22Rv1 (cell line): ENCODE data around the gene DYNC1LI1.

Source experiments
- H3K27ac ChIP-seq: fragments of 450-650 bp; 2 replicates; pipeline ENCODE4 v1.5.1; 2017
- ZFX ChIP-seq: fragments of 450-650 bp; IDR thresholded peaks from 2 replicates; pipeline ENCODE4 v1.6.1; 2017; ENCODE audit warnings: antibody characterized with exemption, borderline replicate concordance
- TF ChIP-seq, protein P1 (sequence below): fragments of 450-650 bp; IDR thresholded peaks from 2 replicates; pipeline ENCODE4 v1.5.1; 2017; ENCODE audit warnings: mild to moderate bottlenecking

The DYNC1LI1 gene

DNA sequence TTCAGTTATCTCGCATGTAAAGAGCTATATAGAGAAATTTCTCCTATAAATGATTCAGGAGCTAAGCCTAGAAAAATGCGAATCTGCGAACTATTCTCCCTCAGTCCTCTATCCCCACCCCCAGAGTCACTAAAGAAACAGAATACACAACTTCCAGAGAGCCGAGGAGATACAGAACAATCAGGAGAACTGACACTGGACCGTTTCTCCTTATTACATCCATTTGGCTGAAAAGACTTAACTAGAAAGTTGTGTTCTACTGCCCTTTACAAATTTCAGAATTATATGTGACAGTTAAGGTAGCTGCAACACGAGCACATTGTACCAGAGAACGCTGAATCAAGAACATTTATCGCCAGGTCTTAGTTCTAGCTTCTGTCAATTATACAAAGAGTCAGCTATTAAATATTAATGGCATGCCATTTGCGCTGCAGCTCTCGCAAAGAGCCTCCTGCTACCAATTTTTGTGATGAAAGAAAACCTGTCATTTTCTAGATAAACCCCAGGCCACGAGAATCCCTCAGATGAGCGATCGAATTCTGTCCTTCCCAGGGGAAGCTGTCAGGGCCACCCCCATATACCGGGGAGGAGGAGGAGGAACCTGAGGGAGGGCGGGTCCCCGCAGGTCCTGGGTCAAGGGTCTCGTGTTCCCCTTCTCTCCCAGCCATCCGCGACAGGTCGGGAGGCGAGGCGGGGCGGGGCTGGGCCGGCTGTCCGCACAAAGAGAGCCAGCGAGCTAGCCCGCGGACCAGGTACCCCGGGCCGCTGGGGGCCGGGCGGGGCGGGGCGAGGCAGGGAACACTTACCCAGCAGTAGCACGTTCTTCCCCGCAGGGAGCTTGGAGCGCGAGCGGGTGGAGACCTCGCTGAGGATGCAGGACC is 878 bp downstream of the DYNC1LI1 start:
- TF ChIP-seq ZFX: no peak
- TF ChIP-seq, protein P1, sequence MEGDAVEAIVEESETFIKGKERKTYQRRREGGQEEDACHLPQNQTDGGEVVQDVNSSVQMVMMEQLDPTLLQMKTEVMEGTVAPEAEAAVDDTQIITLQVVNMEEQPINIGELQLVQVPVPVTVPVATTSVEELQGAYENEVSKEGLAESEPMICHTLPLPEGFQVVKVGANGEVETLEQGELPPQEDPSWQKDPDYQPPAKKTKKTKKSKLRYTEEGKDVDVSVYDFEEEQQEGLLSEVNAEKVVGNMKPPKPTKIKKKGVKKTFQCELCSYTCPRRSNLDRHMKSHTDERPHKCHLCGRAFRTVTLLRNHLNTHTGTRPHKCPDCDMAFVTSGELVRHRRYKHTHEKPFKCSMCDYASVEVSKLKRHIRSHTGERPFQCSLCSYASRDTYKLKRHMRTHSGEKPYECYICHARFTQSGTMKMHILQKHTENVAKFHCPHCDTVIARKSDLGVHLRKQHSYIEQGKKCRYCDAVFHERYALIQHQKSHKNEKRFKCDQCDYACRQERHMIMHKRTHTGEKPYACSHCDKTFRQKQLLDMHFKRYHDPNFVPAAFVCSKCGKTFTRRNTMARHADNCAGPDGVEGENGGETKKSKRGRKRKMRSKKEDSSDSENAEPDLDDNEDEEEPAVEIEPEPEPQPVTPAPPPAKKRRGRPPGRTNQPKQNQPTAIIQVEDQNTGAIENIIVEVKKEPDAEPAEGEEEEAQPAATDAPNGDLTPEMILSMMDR: no peak

DNA sequence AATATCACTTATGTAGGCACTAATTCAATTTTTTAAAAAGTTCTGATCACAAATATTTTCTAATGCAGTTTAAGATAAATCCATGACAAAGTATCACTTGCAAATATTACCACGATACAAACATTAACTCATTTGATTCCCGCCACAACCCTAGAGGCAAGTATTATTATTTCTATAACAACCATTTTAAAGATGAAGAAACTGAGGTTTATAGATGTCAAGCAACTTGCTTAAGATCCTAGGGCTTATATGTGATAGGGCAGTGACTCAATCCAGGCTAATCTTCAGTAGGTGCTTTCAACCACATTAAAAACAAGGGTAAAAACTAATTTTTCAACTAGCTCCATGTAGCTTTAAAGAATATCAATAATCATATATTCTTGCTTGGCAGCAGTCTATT is 1.7 kb downstream of the DYNC1LI1 start:
- TF ChIP-seq, protein P1: no peak
- no peak for TF ChIP-seq ZFX
- H3K27ac ChIP-seq: 0 out of 2 replicates have a peak overlapping the region, but pooled peaks have one; percentile 95

More for the DNA sequence above, 878 bp downstream of the DYNC1LI1 start:
- H3K27ac ChIP-seq: peak overlapping the region; percentile 95

DNA sequence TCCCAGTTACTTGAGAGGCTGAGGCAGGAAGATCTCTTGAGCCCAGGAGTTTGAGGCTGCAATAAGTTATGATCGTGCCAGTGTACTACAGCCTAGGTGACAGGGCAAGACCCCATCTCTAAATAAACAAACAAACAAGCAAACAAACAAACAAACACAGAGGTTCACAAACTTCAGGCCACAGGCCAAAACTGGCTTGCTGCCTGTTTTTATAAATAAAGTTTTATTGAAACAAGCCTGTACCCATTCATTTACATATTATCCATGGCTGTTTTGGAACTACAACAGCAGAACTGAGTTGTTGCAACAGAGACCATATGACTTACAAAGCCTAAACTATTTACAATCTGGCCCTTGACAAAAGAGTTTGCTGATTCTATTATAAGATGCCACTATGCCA is 6.5 kb downstream of the DYNC1LI1 start:
- no peak overlapping the region for H3K27ac ChIP-seq
- TF ChIP-seq ZFX: no peak
- TF ChIP-seq, protein P1: no peak

DNA sequence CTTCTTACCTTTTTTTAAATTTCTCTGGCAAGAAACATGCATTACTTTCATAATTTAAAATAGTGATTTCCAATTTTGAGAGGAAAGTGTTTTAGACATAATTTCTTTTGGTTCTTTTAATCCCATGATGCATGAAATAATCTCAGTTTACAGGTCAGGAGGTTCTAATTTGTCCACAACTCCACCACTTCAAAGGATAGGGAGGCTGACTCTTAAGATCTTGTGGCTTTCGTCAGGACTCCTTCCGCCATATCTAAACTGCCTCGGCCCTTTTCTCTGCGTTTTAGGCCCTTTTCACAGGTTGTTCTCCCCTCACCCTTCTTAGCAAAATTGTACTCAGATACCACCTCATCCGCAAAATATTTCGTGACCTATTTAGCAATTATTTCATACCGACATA is 8.0 kb downstream of the DYNC1LI1 start:
- no peak overlapping the region for H3K27ac ChIP-seq
- TF ChIP-seq, protein P1: no peak
- TF ChIP-seq ZFX: no peak

DNA sequence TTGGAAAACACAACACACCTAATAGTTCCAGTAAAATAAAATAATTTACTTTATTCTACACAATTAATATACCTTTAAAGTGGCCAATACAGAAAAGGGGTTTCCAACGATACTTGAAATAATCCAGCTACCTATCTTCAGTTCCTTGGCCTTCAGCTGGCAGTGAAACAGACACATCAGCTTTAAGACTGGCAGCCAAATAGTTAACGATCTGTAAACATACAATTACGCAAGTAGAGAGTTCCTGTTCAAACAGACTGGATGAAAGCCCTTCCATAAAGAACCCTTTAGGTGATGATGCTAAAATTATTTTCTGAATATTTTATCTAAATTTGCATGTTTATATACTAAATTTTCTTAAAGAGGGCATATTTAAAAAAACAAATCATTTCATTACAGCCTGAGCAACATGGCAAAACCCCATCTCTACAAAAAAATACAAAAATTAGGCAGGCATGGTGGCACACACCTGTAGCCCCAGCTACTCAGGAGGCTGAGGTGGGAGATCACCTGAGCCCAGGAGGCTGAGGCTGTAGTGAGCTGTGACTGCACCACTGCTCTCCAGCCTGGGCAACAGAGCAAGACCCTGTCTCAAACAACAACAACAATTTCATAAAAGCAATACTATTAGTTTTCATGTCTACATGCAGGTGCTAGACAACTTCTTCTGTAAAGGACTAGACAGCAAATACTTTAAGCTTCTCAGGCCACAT is 12.9 kb downstream of the DYNC1LI1 start:
- no peak for TF ChIP-seq ZFX
- TF ChIP-seq, protein P1: no peak
- peak overlapping the region; percentile 33; the same call in 1 of the 2 replicates for H3K27ac ChIP-seq

DNA sequence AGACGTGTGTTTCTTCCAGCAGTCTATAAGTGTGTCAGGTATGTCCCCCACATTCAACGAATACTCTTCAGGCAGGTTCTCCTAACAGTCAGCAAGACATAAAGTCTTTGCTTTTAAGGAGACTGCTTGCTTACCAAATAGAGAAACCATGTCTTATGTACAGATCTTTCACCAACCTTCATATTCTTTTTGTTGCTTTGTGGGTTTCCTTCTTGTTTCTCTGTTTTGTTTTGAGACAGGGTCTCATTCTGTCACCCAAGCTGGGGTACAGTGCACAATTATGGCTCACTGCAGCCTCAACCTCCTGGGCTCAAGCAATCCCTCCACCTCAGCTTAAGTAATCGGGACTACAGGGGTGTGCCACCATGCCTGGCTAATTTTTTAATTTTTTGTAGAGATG is 14.3 kb downstream of the DYNC1LI1 start:
- H3K27ac ChIP-seq: no peak overlapping the region
- TF ChIP-seq, protein P1: no peak

DNA sequence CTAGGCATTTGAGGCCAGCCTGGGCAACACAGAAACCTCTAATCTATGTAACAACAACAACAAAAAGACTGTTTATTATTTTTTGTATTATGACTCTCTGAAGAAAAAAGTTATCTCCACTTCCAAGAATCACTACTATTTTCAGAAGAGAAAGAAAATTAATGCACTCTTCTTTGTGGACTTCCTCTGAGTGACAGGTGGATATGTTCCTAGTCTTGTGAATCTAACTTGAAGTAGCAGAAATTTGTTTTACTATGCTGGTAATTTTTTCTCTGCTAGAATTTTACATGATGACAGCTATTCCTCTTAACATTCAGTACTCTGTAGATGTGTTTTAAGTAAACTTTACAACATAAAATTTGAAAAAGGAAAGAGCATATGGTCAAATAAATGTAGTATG is 16.7 kb downstream of the DYNC1LI1 start:
- TF ChIP-seq, protein P1: no peak
- no peak for TF ChIP-seq ZFX
- H3K27ac ChIP-seq: no peak overlapping the region
